Measurements from ENCODE around the gene LLGL2.
A peak's percentile ranks its signal among the peaks of the same experiment; 100 is the strongest.

Gene LLGL2

DNA sequence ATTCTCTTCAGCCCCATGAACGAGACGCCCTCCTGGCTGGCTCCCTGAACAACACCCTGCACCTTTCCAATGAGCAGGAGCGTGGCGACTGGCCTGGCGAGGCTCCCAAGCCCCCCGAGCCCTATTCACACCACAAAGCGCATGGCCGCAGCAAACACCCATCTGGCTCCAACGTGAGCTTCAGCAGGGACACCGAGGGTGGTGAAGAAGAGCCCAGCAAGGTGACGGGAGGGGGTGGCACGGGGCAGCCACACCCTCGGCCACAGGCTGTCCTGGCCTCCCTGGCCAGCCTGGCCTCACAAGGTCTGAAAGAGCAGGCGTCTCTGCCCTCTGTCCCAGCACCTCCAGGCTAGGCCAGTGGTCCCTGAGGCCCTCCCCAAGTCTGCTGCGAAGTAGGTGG lies 33.8 kb upstream of the LLGL2 start:
- DNase-seq: no peak

DNA sequence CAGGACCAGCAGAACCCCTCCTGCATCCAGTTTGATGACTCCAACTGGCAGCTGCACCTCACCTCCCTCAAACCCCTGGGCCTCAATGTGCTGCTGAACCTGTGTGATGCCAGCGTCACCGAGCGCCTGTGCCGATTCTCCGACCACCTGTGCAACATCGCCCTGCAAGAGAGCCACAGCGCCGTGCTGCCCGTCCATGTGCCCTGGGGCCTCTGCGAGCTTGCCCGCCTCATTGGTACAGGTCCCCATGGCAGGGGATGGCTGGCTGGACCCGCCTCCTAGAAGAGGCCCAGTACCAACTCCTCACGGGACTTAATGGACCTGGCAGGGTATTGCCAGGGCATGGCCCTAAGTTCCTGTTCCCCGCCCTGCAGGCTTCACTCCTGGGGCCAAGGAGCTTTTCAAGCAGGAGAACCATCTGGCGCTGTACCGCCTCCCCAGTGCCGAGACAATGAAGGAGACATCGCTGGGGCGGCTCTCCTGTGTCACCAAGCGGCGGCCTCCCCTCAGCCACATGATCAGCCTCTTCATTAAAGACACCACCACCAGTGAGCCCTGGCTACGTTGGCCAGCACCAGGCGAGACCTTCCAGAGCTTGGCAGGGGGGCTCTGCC lies 32.8 kb upstream of the LLGL2 start:
- no peak for DNase-seq

DNA sequence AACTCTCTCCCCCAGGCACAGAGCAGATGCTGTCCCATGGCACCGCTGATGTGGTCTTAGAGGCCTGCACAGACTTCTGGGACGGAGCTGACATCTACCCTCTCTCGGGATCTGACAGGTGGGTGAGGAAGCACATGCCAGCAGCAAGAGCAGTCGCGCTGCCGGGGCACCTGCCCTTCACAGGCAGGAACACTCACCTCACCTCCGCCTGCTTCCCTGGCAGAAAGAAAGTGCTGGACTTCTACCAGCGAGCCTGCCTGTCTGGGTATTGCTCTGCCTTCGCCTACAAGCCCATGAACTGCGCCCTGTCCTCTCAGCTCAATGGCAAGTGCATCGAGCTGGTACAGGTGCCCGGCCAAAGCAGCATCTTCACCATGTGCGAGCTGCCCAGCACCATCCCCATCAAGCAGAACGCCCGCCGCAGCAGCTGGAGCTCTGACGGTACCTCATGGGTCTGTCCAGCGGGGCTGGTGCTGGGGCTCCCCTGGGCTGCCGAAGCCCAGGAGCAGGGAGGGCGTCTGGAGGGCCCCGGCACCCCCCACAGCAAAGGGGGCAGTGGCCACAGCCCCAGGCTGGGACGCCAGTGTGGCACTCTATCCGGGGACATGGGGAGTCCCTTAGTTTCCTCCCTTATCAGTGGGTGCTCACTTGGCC lies 31.9 kb upstream of the LLGL2 start:
- no peak for DNase-seq

DNA sequence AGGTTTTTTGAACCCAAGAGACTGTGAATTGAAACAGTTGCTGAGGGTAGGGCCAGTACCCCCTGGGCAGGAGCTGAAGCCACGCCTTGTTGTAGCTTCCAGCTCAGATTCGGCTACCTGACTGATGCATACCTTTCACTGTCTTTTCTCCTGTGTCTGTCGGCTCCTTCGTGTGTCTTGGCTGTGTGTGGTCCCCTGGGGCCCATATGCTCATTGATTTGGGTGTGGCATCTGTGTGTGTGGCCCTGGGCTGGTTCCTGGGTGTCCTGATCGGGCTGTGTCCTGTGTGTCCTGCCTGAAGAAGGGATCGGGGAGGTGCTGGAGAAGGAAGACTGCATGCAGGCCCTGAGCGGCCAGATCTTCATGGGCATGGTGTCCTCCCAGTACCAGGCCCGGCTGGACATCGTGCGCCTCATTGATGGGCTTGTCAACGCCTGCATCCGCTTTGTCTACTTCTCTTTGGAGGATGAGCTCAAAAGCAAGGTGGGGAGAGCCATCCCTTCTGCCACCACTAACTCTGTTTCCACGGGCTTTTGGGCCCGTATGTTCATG lies 31.1 kb upstream of the LLGL2 start:
- no peak for DNase-seq

DNA sequence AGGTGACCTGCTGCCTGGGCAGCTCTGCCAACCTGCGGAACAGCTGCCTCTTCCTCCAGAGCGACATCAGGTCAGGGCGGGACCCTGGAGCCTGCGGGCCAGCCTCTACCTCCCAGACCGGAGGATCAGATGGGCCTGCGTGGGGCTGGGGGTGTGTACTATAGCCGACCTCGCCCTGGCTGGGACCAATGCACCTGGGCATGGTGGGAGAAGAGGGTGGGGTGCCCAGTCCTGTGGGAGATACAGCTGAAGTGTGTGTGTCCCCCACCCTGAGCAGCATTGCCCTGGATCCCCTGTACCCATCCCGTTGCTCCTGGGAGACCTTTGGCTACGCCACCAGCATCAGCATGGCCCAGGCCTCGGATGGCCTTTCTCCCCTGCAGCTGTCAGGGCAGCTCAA lies 29.5 kb upstream of the LLGL2 start:
- DNase-seq: no peak

DNA sequence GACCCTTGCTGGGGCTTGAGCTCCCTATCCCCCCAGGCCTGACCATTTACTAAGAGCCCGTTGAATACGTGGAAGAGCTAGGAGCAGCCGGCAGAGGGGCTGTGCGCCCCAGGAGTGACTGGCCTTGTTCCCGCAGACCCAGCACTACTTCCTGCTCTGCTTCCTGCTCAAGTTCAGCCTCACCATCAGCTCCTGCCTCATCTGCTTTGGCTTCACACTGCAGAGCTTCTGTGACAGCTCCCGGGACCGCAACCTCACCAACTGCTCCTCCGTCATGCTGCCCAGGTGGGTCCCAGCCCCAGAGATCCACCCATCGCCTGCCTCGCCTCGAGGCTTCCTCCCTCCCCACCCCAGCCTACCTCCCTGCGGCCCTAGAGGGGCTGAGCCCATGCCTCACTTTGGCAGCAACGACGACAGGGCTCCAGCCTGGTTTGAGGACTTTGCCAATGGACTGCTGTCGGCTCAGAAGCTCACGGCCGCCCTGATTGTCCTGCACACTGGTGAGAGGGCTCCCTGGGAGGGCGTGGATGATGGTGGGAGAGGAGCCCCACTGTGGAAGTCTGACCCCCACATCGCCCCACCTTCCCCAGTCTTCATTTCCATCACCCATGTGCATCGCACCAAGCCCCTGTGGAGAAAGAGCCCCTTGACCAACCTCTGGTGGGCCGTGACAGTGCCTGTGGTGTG lies 27.3 kb upstream of the LLGL2 start:
- no peak for DNase-seq

DNA sequence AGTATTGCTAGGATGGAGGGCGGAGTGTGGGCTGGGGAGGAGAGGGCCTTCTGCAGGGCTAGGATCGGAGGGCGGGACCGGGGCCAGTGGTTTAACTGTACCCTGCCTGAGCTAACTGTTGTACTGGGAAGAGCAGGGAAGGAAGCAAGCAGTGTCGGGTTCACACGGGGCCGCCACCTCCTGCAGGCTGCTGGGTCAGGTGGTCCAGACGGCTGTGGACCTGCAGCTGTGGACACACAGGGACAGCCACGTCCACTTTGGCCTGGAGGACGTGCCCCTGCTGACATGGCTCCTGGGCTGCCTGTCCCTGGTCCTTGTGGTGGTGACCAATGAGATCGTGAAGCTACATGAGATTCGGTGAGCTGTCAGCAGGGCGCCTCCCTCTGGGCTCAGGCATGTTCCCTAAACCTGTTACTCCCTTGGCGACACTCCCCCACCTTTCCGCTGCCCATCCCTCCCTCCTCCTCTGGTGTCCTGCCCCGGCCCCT lies 26.7 kb upstream of the LLGL2 start:
- no peak for DNase-seq

DNA sequence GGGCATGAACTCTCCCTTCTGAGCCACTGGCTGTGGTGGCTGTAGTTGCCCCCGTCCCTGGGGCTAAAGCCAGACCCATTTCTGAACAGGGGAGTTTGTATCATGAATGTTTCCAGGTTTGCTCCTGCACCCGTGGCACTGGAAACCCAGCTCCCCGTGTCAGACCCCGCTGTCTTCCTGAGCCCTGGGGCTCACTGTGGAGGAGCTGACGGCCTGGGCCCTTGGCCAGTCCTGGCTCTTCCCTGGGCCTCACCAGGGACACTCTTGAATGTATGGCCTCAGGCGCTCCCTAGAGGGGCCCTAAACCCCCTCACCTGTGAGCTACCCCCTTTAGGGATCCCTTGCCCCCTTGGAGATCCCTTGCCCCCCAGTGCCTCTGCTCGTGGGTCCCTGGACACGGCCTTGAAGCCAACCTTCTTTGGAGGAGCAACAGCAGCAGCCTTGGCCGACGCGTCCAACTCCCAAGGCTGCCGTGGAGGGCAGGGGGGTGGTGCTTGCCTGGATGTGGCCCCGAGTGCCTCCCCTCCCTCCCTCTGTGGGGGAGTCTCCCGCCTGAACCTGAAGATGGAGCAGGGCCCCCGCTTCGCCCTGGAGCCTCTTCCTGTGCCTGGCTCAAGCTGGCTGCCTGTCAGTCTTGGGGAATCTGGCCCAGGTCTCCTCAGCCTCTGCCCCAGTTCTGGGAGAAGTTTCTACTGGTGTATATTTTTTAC lies 26.0 kb upstream of the LLGL2 start:
- DNase-seq: no peak

DNA sequence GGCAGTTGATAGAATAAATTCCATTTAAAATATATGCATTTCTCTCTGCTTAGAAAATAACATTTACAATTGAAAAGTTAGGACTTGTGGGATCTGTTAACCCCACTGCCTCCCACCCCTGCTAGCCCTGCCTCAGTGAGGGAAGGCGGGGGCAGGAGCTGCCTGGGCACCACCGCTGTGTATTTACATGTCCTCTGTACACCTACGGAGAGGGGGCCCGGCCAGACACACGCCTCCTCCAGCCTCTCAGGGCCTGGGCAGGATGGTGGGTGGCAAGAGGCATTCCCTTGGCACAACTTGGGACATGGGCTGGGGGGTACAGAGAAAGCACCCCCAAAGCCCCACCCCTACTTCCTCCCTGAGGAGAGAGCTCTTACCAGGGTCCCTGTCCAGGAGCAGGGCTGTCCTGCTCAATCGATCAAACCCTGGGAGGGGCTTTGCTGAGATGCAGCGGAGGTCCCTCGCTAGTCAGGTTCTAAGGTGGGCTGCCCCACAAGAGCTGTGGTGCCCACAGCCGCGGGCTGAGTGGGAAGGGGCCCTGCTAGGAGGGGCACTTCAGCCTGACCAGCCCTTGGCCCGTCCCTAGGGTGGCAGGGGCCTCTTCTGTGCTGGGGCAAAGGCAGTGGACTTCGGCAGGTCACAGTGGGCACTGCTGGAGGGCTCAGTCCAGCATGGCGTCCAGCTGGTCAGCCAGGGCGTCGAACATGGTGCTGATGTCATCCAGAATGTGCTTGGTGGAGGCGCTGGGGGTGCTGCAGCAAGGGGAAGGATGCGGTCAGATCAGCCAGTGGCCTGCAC lies 24.9 kb upstream of the LLGL2 start:
- DNase-seq: no peak

DNA sequence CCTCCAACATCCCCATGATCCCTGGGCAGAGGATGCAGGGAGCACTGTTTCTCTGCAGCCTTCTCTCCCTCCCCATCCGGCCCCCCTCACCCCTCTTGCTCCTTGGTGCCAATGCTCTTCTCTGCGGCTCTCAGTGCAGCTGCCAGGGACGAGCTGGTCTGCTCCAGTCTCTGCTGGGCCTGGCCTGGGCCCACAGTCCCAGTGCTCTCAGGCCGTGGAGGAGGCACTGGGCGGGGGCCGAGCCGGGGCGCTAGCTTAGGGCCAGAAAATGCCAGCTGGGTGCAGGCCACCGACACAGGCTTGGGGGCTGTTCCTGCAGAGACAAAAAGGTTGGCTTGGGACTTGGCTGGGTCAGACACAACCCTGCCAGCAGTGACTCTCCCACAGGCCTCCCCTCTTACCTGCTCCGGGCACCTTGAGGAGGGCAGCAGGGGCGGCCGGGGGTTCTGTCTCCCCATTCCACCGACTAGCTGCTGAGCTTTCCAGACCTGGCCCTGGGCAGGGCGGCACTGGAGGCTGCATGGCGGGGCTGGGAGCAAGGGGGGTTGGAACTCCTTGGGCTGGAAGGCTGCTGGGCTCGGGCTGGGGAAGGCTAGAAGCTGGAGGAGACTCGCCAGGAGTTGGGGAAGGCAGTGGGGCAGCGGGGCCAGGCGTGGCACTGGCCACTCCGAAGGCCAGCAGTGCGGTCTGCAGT lies 24.0 kb upstream of the LLGL2 start:
- DNase-seq: no peak

DNA sequence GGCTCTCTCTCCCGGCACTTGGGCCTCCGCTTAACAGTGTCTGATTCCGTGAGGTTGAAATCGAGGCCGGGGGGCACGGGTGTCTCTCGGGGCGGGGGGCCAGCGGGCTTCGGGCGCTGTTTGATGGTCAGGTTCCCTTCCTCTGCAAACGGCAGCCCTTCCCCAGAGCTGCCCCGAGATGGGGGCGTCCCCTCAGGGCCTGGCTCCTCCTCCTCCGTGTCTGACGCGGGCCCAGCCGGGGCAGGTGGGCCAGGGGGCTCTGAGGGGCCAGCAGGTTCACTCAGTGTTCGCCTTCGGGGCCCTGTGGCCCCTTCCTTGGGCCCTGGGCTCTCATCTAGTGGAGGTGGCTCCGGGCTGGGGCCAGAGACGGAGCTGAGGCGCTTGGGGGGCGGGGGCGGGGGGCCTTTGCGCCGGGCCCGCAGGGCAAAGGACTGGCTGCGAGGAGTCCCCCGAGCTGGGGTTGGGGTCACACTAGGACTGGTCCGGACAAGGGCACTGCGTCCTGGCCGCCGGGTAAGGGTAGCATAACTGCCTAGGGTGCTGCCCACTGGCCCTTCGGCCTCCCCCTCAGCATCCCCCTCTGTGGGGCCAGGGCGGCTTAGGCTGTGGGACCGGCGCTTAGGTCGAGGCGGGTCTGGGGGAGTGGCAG lies 23.3 kb upstream of the LLGL2 start:
- DNase-seq: no peak

DNA sequence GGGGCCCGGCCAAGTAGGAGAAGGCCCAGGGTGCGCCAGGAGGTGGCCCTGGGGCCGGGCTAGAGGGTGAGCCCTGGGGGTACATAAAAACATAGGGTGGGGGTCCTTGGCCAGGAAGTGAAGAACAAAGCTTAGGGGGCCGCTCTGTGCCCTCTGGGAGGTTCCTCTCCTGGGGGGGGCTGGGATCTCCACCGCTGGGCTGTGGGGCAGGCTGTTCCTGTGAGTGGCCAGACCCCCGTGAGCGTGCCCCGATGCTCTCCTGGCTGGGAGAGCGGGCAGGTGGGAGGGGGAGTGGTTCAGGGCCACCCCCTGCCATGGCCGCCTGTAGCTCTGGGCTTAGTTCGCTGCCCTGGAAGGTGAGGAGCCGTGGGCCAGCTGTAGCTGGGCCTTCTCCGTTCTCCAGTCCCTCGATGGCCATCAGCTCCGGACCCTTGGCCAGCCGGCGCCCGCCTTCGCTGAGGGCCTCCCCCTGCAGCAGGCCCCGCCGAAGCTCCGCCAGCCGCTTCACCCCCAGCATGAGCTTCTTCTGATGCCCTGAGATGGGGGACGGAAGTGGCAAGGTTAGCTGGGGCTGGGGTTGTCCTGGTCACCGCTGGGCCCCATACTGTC lies 22.7 kb upstream of the LLGL2 start:
- DNase-seq: no peak

DNA sequence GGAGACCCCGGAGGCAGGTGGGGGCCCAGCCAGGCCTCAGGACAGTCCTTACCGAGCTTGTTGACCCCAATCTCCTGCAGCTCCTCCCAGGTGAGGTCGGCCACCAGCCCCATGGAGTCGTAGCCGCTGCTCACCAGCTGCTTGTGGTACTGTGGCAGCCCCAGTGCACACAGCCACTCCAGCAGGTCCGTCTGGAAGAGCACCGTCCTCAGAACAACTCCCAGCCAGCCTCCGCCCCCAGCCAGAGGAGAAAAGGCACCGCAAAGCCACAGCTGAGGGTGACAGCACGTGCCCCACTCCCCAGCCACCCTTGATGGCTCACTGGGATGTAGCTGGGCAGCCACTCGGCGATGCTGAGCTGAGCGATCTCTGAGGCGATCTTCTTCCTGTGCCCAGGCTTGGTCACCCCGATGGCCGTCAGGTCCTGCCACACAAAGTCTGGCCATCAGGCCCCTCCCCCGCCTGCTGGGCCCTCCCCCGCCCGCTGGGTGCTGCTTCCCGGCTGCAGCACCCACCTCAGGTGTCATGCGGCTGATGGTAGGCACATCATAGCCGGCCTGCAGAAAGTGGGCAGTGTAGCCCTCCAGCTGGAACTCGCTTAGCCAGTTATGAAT lies 22.1 kb upstream of the LLGL2 start:
- no peak for DNase-seq

DNA sequence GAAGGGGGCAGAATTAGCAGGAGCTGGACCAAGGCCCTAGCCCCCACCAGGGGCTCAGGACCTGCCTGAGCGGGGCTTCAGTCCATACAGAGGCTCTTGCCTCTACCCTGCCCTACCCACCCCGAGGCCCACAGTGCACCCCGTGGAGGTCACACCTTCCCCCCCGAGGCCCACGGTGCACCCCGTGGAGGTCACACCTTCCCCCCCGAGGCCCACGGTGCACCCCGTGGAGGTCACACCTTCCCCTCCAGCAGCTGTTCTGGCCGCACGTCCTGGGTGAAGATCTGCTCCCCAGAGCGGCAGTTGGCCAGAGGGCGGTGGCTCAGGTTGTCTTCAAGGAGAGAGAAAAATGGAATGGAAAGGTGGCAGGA lies 21.5 kb upstream of the LLGL2 start:
- no peak for DNase-seq

DNA sequence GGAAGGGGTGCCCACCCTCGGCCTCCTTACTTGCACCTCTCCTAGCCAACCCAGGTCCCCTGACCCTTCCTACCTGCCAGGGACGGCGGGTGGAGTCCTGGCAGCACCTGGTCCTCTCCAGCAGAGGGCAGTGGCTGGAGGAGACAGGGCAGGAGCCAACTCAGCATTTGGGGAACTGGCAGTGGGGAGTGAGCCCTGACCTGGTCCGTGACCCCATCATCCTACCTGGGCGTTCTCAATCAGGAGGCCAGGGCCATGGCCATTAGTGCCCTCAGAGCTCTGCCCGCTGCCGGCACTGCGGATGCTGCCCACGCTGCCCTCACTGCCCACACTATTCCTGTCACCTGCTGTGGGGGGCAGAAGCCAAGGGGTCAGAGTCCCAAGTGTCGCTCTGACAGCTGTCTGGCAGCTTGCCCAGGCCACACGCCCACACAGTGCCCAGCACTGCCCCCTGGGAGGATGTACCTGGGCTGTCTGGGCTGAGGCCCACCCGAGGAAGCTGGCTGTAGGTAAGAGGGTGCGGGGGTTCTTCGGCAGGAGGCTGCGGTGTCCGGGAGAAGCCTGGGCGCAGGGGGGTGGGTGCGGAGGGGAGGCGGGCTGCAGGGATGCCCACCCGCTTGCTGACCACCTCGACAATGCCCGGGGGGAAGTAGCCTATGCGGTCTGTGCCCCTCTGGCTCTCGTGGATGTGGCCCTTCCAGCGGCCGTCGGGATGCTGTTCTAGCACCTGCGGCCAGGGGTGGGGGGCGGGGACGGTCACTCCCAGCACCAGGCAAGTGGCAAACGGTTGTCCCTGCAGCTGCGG lies 20.9 kb upstream of the LLGL2 start:
- peak; percentile 44 for DNase-seq

DNA sequence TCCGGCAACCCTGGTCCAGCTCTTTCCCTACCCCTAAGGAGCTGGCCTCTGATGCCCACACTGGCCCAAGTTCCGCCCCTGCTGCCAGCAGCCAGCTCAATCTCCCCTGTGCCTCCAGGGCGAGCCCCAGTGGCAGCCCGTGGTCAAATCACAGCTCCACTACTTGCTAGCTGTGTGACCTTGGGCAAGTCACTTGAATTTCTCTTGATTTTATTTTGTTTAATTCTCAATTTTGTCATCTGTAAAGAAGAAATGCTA lies 20.4 kb upstream of the LLGL2 start:
- no peak for DNase-seq

DNA sequence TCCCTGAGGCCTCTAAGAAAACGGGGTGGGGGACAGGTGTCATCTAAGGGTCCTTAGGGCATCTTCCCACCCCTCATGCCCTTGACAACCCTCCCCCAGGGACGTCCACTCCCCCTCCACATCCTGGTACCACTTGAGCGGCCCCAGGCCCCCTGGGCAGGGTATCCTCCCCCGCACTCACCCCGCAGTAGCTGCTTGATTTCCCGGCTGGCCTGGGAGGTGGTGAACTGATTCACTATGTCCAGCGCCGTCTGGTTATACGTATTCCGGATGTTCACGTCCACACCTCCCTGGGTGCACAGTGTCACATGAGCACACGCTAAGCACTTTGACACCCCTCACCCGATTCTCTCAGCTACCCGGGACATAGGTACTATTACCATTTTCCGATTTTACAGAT lies 19.9 kb upstream of the LLGL2 start:
- no peak for DNase-seq

DNA sequence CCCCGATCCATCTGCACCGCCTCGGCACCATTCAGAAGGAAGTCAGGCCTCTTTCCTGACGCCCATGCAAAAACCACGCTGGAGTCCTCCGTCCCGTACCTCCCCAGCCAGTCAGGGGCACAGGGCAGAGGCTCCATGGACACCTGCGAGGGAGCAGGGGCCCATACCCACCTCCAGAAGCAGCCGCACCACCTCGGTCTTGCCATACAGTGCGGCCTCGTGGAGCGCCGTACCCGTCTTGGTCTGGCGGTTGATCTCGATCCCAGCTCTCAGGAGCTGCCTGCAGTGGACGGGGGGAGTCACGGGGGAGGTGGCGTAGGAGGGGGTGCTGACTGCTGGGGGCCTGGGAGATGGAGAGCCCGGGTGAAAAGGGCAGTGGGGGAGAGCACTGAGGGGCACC lies 19.4 kb upstream of the LLGL2 start:
- no peak for DNase-seq

DNA sequence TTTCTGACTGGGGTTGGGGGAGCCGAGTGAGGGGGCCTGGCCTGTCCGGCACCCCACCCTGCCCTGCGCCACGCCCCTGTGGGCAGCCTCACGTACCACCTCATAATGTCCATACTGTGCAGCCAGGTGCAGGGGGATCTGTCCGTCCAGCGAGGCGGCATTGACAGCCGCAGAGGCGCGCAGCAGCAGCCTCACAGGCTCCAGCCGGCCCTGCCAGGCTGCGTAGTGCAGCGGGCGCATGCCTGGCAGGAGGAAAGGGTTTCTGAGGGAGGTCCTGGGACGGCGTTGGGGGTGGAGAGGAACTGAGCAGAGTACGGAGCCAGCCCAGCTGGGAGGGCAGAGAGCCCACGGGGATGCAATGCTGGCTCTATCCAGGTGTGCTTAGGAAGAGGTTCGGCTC lies 18.6 kb upstream of the LLGL2 start:
- no peak for DNase-seq
